HFF-Myc (cell line): ENCODE data around the gene GJC2.

Experiments
- DNase-seq: peaks from one replicate; pipeline ENCODE4 v3.0.0-alpha.2; 2011; ENCODE audit warnings: low read depth; ENCODE audit errors: extremely low read depth
- H3K4me3 ChIP-seq: replicated peaks from 2 replicates; pipeline ENCODE4 v1.5.1; 2011; ENCODE audit warnings: low read depth, mild to moderate bottlenecking, control low read depth, low read length
- CTCF ChIP-seq: IDR thresholded peaks from 2 replicates; pipeline ENCODE4 v1.5.1; 2012; ENCODE audit warnings: mild to moderate bottlenecking, low read depth, low read length, control low read depth; ENCODE audit errors: missing control alignments

GJC2 gene

GRCh38 chr1:228208831-228209551 lies 59.3 kb downstream of the GJC2 start:
- TF ChIP-seq CTCF, result no peak
- H3K4me3 ChIP-seq, result no peak overlapping the region
- no peak for DNase-seq
